IMR-90 (cell line): ENCODE results near the gene PALM2AKAP2. TPM values are rescaled to one million over a fixed set of nuclear protein-coding genes. Genes with fewer than 3 reads are reported as not detected.

ENCODE experiments used
- ATAC-seq: fragments of 200-7000 bp; cut with Tn5 transposase; 2 replicates; pipeline ENCODE4 v1.9.1; 2020; ENCODE audit warnings: low read depth, mild to moderate bottlenecking, moderate library complexity
- BruUV-seq: library from RNA; stranded (reverse); fragments of 400-500 nt; replicated peaks from 2 replicates; lab custom pipeline; 2021; lab: Mats Ljungman, UMichigan
- CTCF ChIA-PET: fragments of 300-600 bp; formaldehyde crosslinking; extraction: SDS; loops from one replicate; lab custom pipeline; 2021; ENCODE audit warnings: antibody characterized with exemption; lab: Yijun Ruan, JAX
- POLR2A ChIA-PET: fragments of 300-600 bp; sonication (Branson Sonifier 250); formaldehyde crosslinking; loops from one replicate; lab custom pipeline; 2022; ENCODE audit warnings: antibody characterized with exemption; ENCODE audit not compliant: unreplicated experiment; lab: Charles Lee
- DNase-seq: peaks from one replicate; pipeline ENCODE4 v3.0.0; 2013
- H2AFZ ChIP-seq: replicated peaks from 2 replicates; pipeline ENCODE3; 2013; ENCODE audit warnings: low read length, mild to moderate bottlenecking; ENCODE audit not compliant: poor library complexity
- H2AK5ac ChIP-seq: 2 replicates; pipeline ENCODE4 v1.6.1; 2013; ENCODE audit warnings: low read depth, low read length, inconsistent platforms
- H2AK9ac ChIP-seq: replicated peaks from 2 replicates; pipeline ENCODE3; 2013; ENCODE audit warnings: mild to moderate bottlenecking, low read depth, low read length, moderate library complexity; ENCODE audit not compliant: poor library complexity
- H2BK120ac ChIP-seq: 2 replicates; pipeline ENCODE4 v1.6.1; 2013; ENCODE audit warnings: low read depth, low read length, inconsistent platforms
- H2BK15ac ChIP-seq: 3 replicates; pipeline ENCODE4 v1.6.1; 2013; ENCODE audit warnings: low read depth, low read length, inconsistent platforms
- H2BK20ac ChIP-seq: 2 replicates; pipeline ENCODE4 v1.6.1; 2013; ENCODE audit warnings: low read depth, mild to moderate bottlenecking, inconsistent platforms, low read length, moderate library complexity
- H2BK5ac ChIP-seq: 2 replicates; pipeline ENCODE4 v1.6.1; 2013; ENCODE audit warnings: mild to moderate bottlenecking, low read depth, low read length, inconsistent platforms; ENCODE audit not compliant: poor library complexity, severe bottlenecking
- H3K14ac ChIP-seq: replicated peaks from 2 replicates; pipeline ENCODE4 v1.6.1; 2013; ENCODE audit warnings: low read depth, low read length, inconsistent platforms
- H3K18ac ChIP-seq: 2 replicates; pipeline ENCODE4 v1.6.1; 2013; ENCODE audit warnings: low read depth, low read length, control low read depth
- H3K23ac ChIP-seq: 2 replicates; pipeline ENCODE4 v1.6.1; 2013; ENCODE audit warnings: low read depth, low read length, inconsistent platforms
- H3K27ac ChIP-seq: 2 replicates; pipeline ENCODE4 v1.5.1; 2013; ENCODE audit warnings: mild to moderate bottlenecking, control low read depth, low read length; ENCODE audit not compliant: insufficient read depth
- H3K27me3 ChIP-seq: 2 replicates; pipeline ENCODE4 v1.6.1; 2013; ENCODE audit warnings: low read length; ENCODE audit not compliant: control insufficient read depth, insufficient read depth
- H3K36me3 ChIP-seq: 2 replicates; pipeline ENCODE4 v1.6.1; 2013; ENCODE audit warnings: low read length, mixed read lengths; ENCODE audit not compliant: control insufficient read depth, insufficient read depth
- H3K4ac ChIP-seq: 2 replicates; pipeline ENCODE4 v1.6.1; 2013; ENCODE audit warnings: low read depth, low read length, inconsistent platforms
- H3K4me1 ChIP-seq: 2 replicates; pipeline ENCODE4 v1.6.1; 2013; ENCODE audit warnings: low read length, mixed read lengths; ENCODE audit not compliant: control insufficient read depth, insufficient read depth
- H3K4me2 ChIP-seq: 2 replicates; pipeline ENCODE4 v1.6.1; 2013; ENCODE audit warnings: low read depth, mild to moderate bottlenecking, control low read depth, low read length, moderate library complexity
- H3K4me3 ChIP-seq: 2 replicates; pipeline ENCODE4 v1.5.1; 2013; ENCODE audit warnings: low read depth, mild to moderate bottlenecking, control low read depth, low read length, moderate library complexity; ENCODE audit not compliant: insufficient read depth
- H3K56ac ChIP-seq: 2 replicates; pipeline ENCODE4 v1.6.1; 2013; ENCODE audit warnings: low read length, inconsistent platforms; ENCODE audit not compliant: insufficient read depth; ENCODE audit errors: extremely low read depth
- H3K79me1 ChIP-seq, 2 experiments: 2 replicates each; pipeline ENCODE4 v1.6.1; 2013; ENCODE audit warnings: low read length in 2 of 2, inconsistent platforms in 1 of 2, low read depth in 1 of 2
- H3K9ac ChIP-seq: 2 replicates; pipeline ENCODE4 v1.6.1; 2013; ENCODE audit warnings: low read depth, low read length, control low read depth
- H3K9me1 ChIP-seq: 2 replicates; pipeline ENCODE4 v1.6.1; 2013; ENCODE audit warnings: low read length, inconsistent platforms; ENCODE audit not compliant: insufficient read depth
- H3K9me3 ChIP-seq: 2 replicates; pipeline ENCODE4 v1.6.1; 2013; ENCODE audit warnings: low read length; ENCODE audit not compliant: control insufficient read depth, insufficient read depth
- H4K20me1 ChIP-seq: 2 replicates; pipeline ENCODE4 v1.6.1; 2013; ENCODE audit warnings: low read length, inconsistent platforms; ENCODE audit not compliant: insufficient read depth
- H4K5ac ChIP-seq: 2 replicates; pipeline ENCODE4 v1.6.1; 2013; ENCODE audit warnings: mild to moderate bottlenecking, low read depth, low read length, control low read depth
- H4K8ac ChIP-seq, 2 experiments: 2 replicates each; pipeline ENCODE4 v1.6.1; 2013; ENCODE audit warnings: low read depth in 2 of 2, low read length in 2 of 2, control low read depth in 1 of 2, inconsistent platforms in 1 of 2
- H4K91ac ChIP-seq: 2 replicates; pipeline ENCODE4 v1.6.1; 2013; ENCODE audit warnings: low read depth, low read length, inconsistent platforms; ENCODE audit not compliant: insufficient read depth
- USF2 ChIP-seq: fragments of 150-350 bp; IDR thresholded peaks from 2 replicates; pipeline ENCODE4 v1.6.1; 2017; ENCODE audit warnings: mild to moderate bottlenecking, antibody characterized with exemption, low read length, low read depth
- WGBS, 2 experiments: methylation state at CpG; one replicate each; pipeline versions ENCODE4 v1.1.5 to v1.1.7; 2013; ENCODE audit warnings: missing lambda C conversion rate in 2 of 2; ENCODE audit not compliant: insufficient read length in 1 of 2; ENCODE audit errors: extremely low coverage in 2 of 2; 5-methylcytosine and 5-hydroxymethylcytosine counted together
- dilution Hi-C: fragments of 300-500 bp; cut with HindIII; formaldehyde crosslinking; loops from one replicate; pipeline ENCODE4 v1.14.3; 2018; ENCODE audit warnings: low sequenced_read_pairs; ENCODE audit not compliant: unreplicated experiment
- in situ Hi-C: fragments of 300-500 bp; cut with MboI; formaldehyde crosslinking; loops from 3 replicates; pipeline ENCODE4 v1.14.3; 2019; ENCODE audit warnings: low sequenced_read_pairs, inconsistent platforms, mixed read lengths
- intact Hi-C: fragments of 100-400 bp; cut with micrococcal nuclease; formaldehyde crosslinking; loops from 2 replicates; pipeline ENCODE4 v1.10.0; 2022
- polyA plus RNA-seq, 3 experiments: library from polyadenylated mRNA; depleted of rRNA; stranded (reverse); fragments of >200 nt; gene quantifications; 2 replicates each; pipeline ENCODE4 v1.2.3, GENCODE V29; 2012; ENCODE audit warnings: low replicate concordance in 1 of 3
- total RNA-seq: library from RNA; depleted of rRNA; stranded (reverse); fragments of >200 nt; gene quantifications from 2 replicates; pipeline ENCODE4 v1.2.3, GENCODE V29; 2012

Gene PALM2AKAP2
- total and polyA plus RNA-seq, 2 of the 4 experiments (the other 2 are of a cell fraction) = 3.2 to 14.2 TPM

DNA sequence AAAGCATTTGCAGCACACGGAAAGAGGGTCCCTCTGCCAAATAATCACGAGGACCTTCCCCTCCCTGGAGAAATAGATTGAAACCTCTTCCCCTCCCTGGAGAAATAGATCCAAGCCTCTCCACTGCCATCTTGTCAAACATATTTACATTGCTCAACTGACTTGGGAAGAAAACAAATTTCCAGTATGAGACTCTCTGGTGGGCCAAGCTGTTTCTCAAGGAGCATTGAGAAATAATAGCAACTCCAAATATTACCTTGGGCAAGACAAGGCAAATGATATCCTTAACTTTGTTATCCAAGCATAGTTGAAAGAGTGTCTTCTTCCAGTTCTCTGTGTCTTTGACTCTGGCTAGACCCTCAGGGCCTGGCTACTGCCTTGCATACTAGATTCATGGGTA lies 45.2 kb upstream of the PALM2AKAP2 start:
- H4K91ac ChIP-seq = no peak overlapping the region
- H4K20me1 ChIP-seq = no peaks in the 10 kb centered on the region
- H2AK5ac ChIP-seq = no peak overlapping the region
- H3K36me3 ChIP-seq = no peaks in the 10 kb centered on the region
- no peak overlapping the region for H2BK15ac ChIP-seq
- H2AK9ac ChIP-seq = no peak overlapping the region
- H3K79me1 ChIP-seq = no peaks in the 10 kb centered on the region
- dilution Hi-C loops = no loop called here
- no peak for DNase-seq
- ChIA-PET CTCF (no interaction called here), POLR2A (no interaction called here)
- H3K9me3 ChIP-seq = no peaks in the 10 kb centered on the region
- intact Hi-C loops = no loop called here
- no peak overlapping the region for H2AFZ ChIP-seq
- no peak overlapping the region for H3K9ac ChIP-seq
- H3K4ac ChIP-seq = no peak overlapping the region
- no peak for ATAC-seq
- H3K56ac ChIP-seq = no peak overlapping the region
- H3K4me1 ChIP-seq = peaks cover 5% of the 10 kb centered on the region; the same call in 1 of the 2 replicates
- H3K27me3 ChIP-seq = peaks cover 2% of the 10 kb centered on the region; the same call in 1 of the 2 replicates
- no peak overlapping the region for H3K27ac ChIP-seq
- no peak overlapping the region for H2BK5ac ChIP-seq
- in situ Hi-C loops = no loop called here
- no peak overlapping the region for H4K5ac ChIP-seq
- 0 out of 2 replicates have a peak, but pooled peaks cover 3% of the 10 kb centered on the region for H3K9me1 ChIP-seq
- BruUV-seq = no TSS peak
- no peak overlapping the region for H3K4me2 ChIP-seq
- WGBS, 2 experiments = no CpG with 5 or more reads among the region's 2 CpGs
- no peak overlapping the region for H2BK120ac ChIP-seq
- no peak overlapping the region for H3K23ac ChIP-seq
- H3K4me3 ChIP-seq = no peak overlapping the region
- H2BK20ac ChIP-seq = no peak overlapping the region
- H3K14ac ChIP-seq = no peak overlapping the region
- H4K8ac ChIP-seq = no peak overlapping the region
- TF ChIP-seq USF2 = no peak
- no peak overlapping the region for H3K18ac ChIP-seq
